Transverse colon (tissue), 3 donors: ENCODE data around the gene SNIP1.

Experiments used
- EP300 ChIP-seq: sonication (generic); formaldehyde crosslinking; IDR thresholded peaks from one replicate; pipeline ENCODE4 v1.6.1; 2017; ENCODE audit warnings: antibody characterized with exemption, low read depth
- POLR2A ChIP-seq: fragments of 450-650 bp; IDR thresholded peaks from one replicate; pipeline ENCODE4 v1.6.1; 2016; ENCODE audit warnings: antibody characterized with exemption, mild to moderate bottlenecking, moderate library complexity
- TF ChIP-seq, protein P1 (sequence below), 5 experiments: fragments of 200-600 bp in 3 of 5; fragments of 450-650 bp in 2 of 5; sonication (generic) in 3 of 5; IDR thresholded peaks; 1 replicate in 2 of 5; 2 replicates in 3 of 5; pipeline ENCODE4 v1.5.1; 2016 to 2017; ENCODE audit warnings: antibody characterized with exemption in 5 of 5, inconsistent platforms in 3 of 5, mild to moderate bottlenecking in 2 of 5, moderate library complexity in 1 of 5

DNA sequence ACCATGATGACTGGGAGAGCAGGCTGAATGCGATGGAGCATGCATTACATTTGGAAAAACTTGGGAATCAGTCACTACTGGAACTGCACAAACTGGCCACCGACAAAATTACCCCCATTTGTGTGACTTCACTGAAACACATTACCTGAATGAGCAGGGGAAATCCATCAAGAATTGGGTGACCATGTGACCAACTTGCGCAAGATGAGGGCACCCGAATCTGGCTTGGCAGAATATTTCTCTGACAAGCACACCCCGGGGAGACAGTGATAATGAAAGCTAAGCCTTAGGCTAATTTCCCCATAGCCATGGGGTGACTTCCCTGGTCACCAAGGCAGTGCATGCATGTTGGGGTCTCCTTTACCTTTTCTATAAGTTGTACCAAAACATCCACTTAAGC, 9.1 kb downstream of the SNIP1 start:
- TF ChIP-seq POLR2A (no peak), EP300 (no peak)
- TF ChIP-seq, protein P1, sequence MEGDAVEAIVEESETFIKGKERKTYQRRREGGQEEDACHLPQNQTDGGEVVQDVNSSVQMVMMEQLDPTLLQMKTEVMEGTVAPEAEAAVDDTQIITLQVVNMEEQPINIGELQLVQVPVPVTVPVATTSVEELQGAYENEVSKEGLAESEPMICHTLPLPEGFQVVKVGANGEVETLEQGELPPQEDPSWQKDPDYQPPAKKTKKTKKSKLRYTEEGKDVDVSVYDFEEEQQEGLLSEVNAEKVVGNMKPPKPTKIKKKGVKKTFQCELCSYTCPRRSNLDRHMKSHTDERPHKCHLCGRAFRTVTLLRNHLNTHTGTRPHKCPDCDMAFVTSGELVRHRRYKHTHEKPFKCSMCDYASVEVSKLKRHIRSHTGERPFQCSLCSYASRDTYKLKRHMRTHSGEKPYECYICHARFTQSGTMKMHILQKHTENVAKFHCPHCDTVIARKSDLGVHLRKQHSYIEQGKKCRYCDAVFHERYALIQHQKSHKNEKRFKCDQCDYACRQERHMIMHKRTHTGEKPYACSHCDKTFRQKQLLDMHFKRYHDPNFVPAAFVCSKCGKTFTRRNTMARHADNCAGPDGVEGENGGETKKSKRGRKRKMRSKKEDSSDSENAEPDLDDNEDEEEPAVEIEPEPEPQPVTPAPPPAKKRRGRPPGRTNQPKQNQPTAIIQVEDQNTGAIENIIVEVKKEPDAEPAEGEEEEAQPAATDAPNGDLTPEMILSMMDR (IDR thresholded peaks at IDR 0.05): no peak
